ENCODE data around the gene GCM1.
"Not testable (repeated sequence)": the region's sequence is repeated elsewhere in the genome, so short reads cannot be mapped to it uniquely, and the experiment has no call there.

GCM1 gene
- 0 to 0.42 reads per million in 2 experiments for total RNA-seq

GRCh38 chr6:53148684-53149083 is at the start of gene GCM1:
TSS of gene GCM1 (minus strand) at chr6:53148841. CDS start at chr6:53145632, 3,209 bp downstream.
- no peak for DNase-seq (ENCODE audit: low read depth)

- DNase-seq (ENCODE audit: low read depth) = no peak
Observed at GRCh38 chr6:53197553-53197952, 48.9 kb upstream of the GCM1 start.

GRCh38 chr6:53195048-53195447 is 46.4 kb upstream of the GCM1 start:
- DNase-seq (ENCODE audit: low read depth) = no peak

GRCh38 chr6:53192682-53193188 is 44.1 kb upstream of the GCM1 start:
- DNase-seq (ENCODE audit: low read depth) = no peak

GRCh38 chr6:53189554-53189953 is 40.9 kb upstream of the GCM1 start:
- no peak for DNase-seq (ENCODE audit: low read depth)

- DNase-seq (ENCODE audit: low read depth) = no peak
Observed at GRCh38 chr6:53188833-53189232, 40.2 kb upstream of the GCM1 start.

GRCh38 chr6:53180678-53181077 is 32.0 kb upstream of the GCM1 start:
- DNase-seq (ENCODE audit: low read depth) = no peak

GRCh38 chr6:53179961-53180651 is 31.5 kb upstream of the GCM1 start:
- DNase-seq (ENCODE audit: low read depth) = peak; percentile 10

GRCh38 chr6:53178837-53179432 is 30.3 kb upstream of the GCM1 start:
- DNase-seq (ENCODE audit: low read depth) = no peak

GRCh38 chr6:53175027-53175426 is 26.4 kb upstream of the GCM1 start:
- no peak for DNase-seq (ENCODE audit: low read depth)

GRCh38 chr6:53172468-53172803 is 23.8 kb upstream of the GCM1 start:
- no peak for DNase-seq (ENCODE audit: low read depth)

GRCh38 chr6:53171605-53172467 is 23.2 kb upstream of the GCM1 start:
- peak; percentile 86 for DNase-seq (ENCODE audit: low read depth)

GRCh38 chr6:53168516-53169267 is 20.1 kb upstream of the GCM1 start:
- DNase-seq (ENCODE audit: low read depth) = no peak

- DNase-seq (ENCODE audit: low read depth) = no peak
Observed at GRCh38 chr6:53165293-53165692, 16.7 kb upstream of the GCM1 start.

GRCh38 chr6:53162606-53163005 is 14.0 kb upstream of the GCM1 start:
- no peak for DNase-seq (ENCODE audit: low read depth)

- DNase-seq (ENCODE audit: low read depth) = no peak
Observed at GRCh38 chr6:53161481-53162009, 12.9 kb upstream of the GCM1 start.

- DNase-seq (ENCODE audit: low read depth) = no peak
Observed at GRCh38 chr6:53159558-53159957, 10.9 kb upstream of the GCM1 start.

GRCh38 chr6:53158076-53158475 is 9.4 kb upstream of the GCM1 start:
- DNase-seq (ENCODE audit: low read depth) = not testable (repeated sequence)

GRCh38 chr6:53155279-53155678 is 6.6 kb upstream of the GCM1 start:
- DNase-seq (ENCODE audit: low read depth) = not testable (repeated sequence)

- no peak for DNase-seq (ENCODE audit: low read depth)
Observed at GRCh38 chr6:53154794-53155193, 6.2 kb upstream of the GCM1 start.

GRCh38 chr6:53154071-53154470 is 5.4 kb upstream of the GCM1 start:
- no peak for DNase-seq (ENCODE audit: low read depth)

- DNase-seq (ENCODE audit: low read depth) = no peak
Observed at GRCh38 chr6:53152576-53152975, 3.9 kb upstream of the GCM1 start.
